ENCODE data around the gene ERC2. TPM values are rescaled to one million over a fixed set of nuclear protein-coding genes. Genes with fewer than 3 reads are reported as not detected.

The ERC2 gene
- total RNA-seq, 1 donor, result 0.43 TPM

GRCh38 chr3:55622733-55623132 is 845.5 kb downstream of the ERC2 start:
- H3K4me3 ChIP-seq (ENCODE audit: low read depth, low read length), result no peak overlapping the region
- no peak for DNase-seq (ENCODE audit: low read depth)
- TF ChIP-seq, protein P1, sequence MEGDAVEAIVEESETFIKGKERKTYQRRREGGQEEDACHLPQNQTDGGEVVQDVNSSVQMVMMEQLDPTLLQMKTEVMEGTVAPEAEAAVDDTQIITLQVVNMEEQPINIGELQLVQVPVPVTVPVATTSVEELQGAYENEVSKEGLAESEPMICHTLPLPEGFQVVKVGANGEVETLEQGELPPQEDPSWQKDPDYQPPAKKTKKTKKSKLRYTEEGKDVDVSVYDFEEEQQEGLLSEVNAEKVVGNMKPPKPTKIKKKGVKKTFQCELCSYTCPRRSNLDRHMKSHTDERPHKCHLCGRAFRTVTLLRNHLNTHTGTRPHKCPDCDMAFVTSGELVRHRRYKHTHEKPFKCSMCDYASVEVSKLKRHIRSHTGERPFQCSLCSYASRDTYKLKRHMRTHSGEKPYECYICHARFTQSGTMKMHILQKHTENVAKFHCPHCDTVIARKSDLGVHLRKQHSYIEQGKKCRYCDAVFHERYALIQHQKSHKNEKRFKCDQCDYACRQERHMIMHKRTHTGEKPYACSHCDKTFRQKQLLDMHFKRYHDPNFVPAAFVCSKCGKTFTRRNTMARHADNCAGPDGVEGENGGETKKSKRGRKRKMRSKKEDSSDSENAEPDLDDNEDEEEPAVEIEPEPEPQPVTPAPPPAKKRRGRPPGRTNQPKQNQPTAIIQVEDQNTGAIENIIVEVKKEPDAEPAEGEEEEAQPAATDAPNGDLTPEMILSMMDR (IDR thresholded peaks at IDR 0.05; ENCODE audit: insufficient read depth, low read depth, low read length), result no peak

DNA sequence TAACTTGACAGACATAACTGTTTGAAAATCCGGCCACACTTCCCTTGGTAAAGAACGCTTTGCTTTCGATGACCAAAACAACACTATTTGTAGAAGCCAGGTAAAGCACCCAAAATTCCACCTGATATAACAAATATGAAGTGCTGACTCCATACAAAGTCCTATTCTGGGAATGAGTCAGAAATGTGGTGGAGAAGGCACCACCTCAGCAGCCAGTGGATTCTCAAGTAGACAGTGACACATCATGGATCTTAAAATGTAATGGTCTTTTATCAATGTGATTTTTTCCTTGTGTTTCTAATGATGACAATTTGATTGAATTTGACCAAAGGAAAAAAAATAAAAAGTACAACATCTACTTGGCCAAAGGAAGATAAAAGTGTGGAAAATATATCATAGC is 846.2 kb downstream of the ERC2 start:
- no peak for DNase-seq (ENCODE audit: low read depth)
- TF ChIP-seq, protein P1 (IDR thresholded peaks at IDR 0.05; ENCODE audit: insufficient read depth, low read depth, low read length), result no peak
- H3K4me3 ChIP-seq (ENCODE audit: low read depth, low read length), result no peak overlapping the region

- no peak overlapping the region for H3K4me3 ChIP-seq (ENCODE audit: low read depth, low read length)
- TF ChIP-seq, protein P1 (IDR thresholded peaks at IDR 0.05; ENCODE audit: insufficient read depth, low read depth, low read length), result no peak
- DNase-seq (ENCODE audit: low read depth), result no peak
Observed at GRCh38 chr3:55621648-55622047, 846.6 kb downstream of the ERC2 start.

DNA sequence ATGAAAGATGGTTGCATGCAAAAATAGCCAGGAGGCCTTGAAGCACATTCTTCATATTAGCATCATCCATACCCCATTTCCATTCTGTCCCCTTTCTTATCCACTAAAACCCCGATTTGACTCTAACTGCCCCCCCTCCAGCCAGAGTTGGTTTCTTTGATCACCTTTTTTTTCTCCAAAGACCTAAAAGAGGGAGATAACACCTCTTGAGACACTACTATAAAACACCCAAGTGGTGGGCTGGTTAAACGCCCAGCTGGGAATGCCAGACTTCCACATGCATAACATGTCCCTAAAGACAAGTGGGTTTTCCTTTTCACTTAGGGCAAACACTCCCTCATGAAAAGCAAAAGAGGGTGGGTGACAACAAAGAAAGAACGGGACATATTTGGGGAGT is 847.2 kb downstream of the ERC2 start:
- TF ChIP-seq, protein P1 (IDR thresholded peaks at IDR 0.05; ENCODE audit: insufficient read depth, low read depth, low read length), result no peak
- no peak for DNase-seq (ENCODE audit: low read depth)
- H3K4me3 ChIP-seq (ENCODE audit: low read depth, low read length), result no peak overlapping the region

- TF ChIP-seq, protein P1 (IDR thresholded peaks at IDR 0.05; ENCODE audit: insufficient read depth, low read depth, low read length), result no peak
- DNase-seq (ENCODE audit: low read depth), result peak; percentile 63
- H3K4me3 ChIP-seq (ENCODE audit: low read depth, low read length), result no peak overlapping the region
Observed at GRCh38 chr3:55620351-55621025, 847.8 kb downstream of the ERC2 start.

DNA sequence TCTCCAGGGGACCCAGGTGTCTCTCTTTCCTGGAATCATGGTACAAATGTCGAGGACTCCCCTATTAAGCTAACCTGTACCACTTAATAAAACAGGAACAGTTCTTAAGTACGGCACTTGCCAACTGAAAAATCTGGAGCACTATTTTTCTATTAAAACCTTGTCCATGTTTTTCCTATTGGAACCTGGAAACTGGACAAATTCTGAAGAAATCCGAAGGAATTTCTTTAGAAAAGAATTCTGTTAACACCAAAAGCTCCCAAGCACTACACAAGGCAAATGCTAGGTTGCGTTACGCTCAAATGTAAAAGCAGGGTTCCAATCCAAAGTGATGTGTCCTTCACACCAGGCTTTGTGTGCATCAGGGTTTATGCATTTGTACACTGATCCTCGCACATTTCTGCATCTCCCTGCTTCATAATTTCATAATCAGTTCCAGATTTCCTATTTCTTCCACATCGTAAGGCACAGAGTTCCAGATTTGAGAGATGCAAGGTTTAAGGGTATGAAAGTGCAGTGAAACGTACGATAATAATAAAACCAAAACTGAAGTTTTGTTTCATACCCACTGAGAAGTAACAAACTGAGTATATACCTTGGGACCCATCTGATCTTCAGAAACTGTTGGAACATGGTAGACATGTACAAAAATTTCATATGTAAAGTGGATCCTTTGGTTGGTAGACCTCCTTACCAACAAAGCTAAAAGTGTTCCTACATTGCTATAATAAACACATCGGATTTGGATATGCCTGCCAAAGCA is 849.0 kb downstream of the ERC2 start:
- TF ChIP-seq, protein P1 (IDR thresholded peaks at IDR 0.05; ENCODE audit: insufficient read depth, low read depth, low read length), result no peak
- no peak overlapping the region for H3K4me3 ChIP-seq (ENCODE audit: low read depth, low read length)
- no peak for DNase-seq (ENCODE audit: low read depth)

Data from fibroblast of villous mesenchyme (primary cell).